NCI-H2029 treated with DMSO at 0.1 percent for 48 hours (cell line): Measurements from ENCODE around the gene ADAM17.

ENCODE experiments used
- DNase-seq: peaks from one replicate; lab custom pipeline; 2025; lab: John Stamatoyannopoulos, UW

ADAM17 gene

GRCh38 chr2:9471206-9471605 lies 84.4 kb downstream of the ADAM17 start:
- no peak for DNase-seq

GRCh38 chr2:9467687-9468086 lies 87.9 kb downstream of the ADAM17 start:
- DNase-seq: no peak

GRCh38 chr2:9466147-9466683 lies 89.4 kb downstream of the ADAM17 start:
- DNase-seq: no peak

- DNase-seq: no peak
These were observed 90.5 kb downstream of the ADAM17 start for GRCh38 chr2:9465170-9465569.

- no peak for DNase-seq
These were observed 92.0 kb downstream of the ADAM17 start for GRCh38 chr2:9463698-9464034.

GRCh38 chr2:9462886-9463697 lies 92.5 kb downstream of the ADAM17 start:
- peak; percentile 39 for DNase-seq

GRCh38 chr2:9462313-9462712 lies 93.3 kb downstream of the ADAM17 start:
- no peak for DNase-seq

- no peak for DNase-seq
These were observed 94.6 kb downstream of the ADAM17 start for GRCh38 chr2:9461079-9461478.

GRCh38 chr2:9460441-9461017 lies 95.1 kb downstream of the ADAM17 start:
- no peak for DNase-seq

- no peak for DNase-seq
These were observed 104.4 kb downstream of the ADAM17 start for GRCh38 chr2:9451231-9451630.

- no peak for DNase-seq
These were observed 110.5 kb downstream of the ADAM17 start for GRCh38 chr2:9445089-9445488.

GRCh38 chr2:9443526-9443925 lies 112.1 kb downstream of the ADAM17 start:
- no peak for DNase-seq

GRCh38 chr2:9441556-9441955 lies 114.1 kb downstream of the ADAM17 start:
- no peak for DNase-seq

GRCh38 chr2:9440058-9440727 lies 115.4 kb downstream of the ADAM17 start:
- DNase-seq: no peak

- no peak for DNase-seq
These were observed 116.1 kb downstream of the ADAM17 start for GRCh38 chr2:9439536-9439935.
